Ishikawa (cell line): ENCODE results near the gene FOXD1.

Experiments used
- CEBPB ChIP-seq: IDR thresholded peaks from 2 replicates; pipeline ENCODE4 v1.6.1; 2012
- CREB1 ChIP-seq: IDR thresholded peaks from 2 replicates; pipeline ENCODE4 v1.6.1; 2012; ENCODE audit warnings: low read depth
- EGR1 ChIP-seq: IDR thresholded peaks from 2 replicates; pipeline ENCODE4 v1.6.1; 2012
- EP300 ChIP-seq: IDR thresholded peaks from 2 replicates; pipeline ENCODE4 v1.6.1; 2012; ENCODE audit warnings: borderline replicate concordance
- FOXM1 ChIP-seq: IDR thresholded peaks from 2 replicates; pipeline ENCODE4 v1.6.1; 2012; ENCODE audit warnings: low read depth, borderline replicate concordance
- MAX ChIP-seq: IDR thresholded peaks from 2 replicates; pipeline ENCODE4 v1.6.1; 2012
- NFIC ChIP-seq: IDR thresholded peaks from 2 replicates; pipeline ENCODE4 v1.6.1; 2012
- RAD21 ChIP-seq: IDR thresholded peaks from 2 replicates; pipeline ENCODE4 v1.6.1; 2012; ENCODE audit warnings: low read depth
- REST ChIP-seq: IDR thresholded peaks from 2 replicates; pipeline ENCODE4 v1.6.1; 2012; ENCODE audit warnings: low read depth, mild to moderate bottlenecking
- TAF1 ChIP-seq: IDR thresholded peaks from 2 replicates; pipeline ENCODE4 v1.6.1; 2012; ENCODE audit warnings: low read depth, mild to moderate bottlenecking
- TCF12 ChIP-seq: IDR thresholded peaks from 2 replicates; pipeline ENCODE4 v1.6.1; 2012; ENCODE audit warnings: low read depth
- TEAD4 ChIP-seq: IDR thresholded peaks from 2 replicates; pipeline ENCODE4 v1.6.1; 2012
- USF1 ChIP-seq: IDR thresholded peaks from 2 replicates; pipeline ENCODE4 v1.6.1; 2012
- YY1 ChIP-seq: IDR thresholded peaks from 2 replicates; pipeline ENCODE4 v1.6.1; 2012; ENCODE audit warnings: low read depth
- ZBTB7A ChIP-seq: IDR thresholded peaks from 2 replicates; pipeline ENCODE4 v1.6.1; 2012; ENCODE audit warnings: low read depth

The FOXD1 gene

GRCh38 chr5:73482383-73483136 lies 34.0 kb upstream of the FOXD1 start:
- no peak for TF ChIP-seq TCF12
- no peak for TF ChIP-seq MAX
- no peak for TF ChIP-seq TAF1
- no peak for TF ChIP-seq REST
- no peak for TF ChIP-seq NFIC
- TF ChIP-seq EGR1 = no peak
- no peak for TF ChIP-seq ZBTB7A
- no peak for TF ChIP-seq RAD21
- no peak for TF ChIP-seq TEAD4
- TF ChIP-seq FOXM1 = no peak

GRCh38 chr5:73480500-73480899 lies 31.9 kb upstream of the FOXD1 start:
- no peak for TF ChIP-seq EGR1
- no peak for TF ChIP-seq USF1
- no peak for TF ChIP-seq TCF12
- TF ChIP-seq FOXM1 = no peak
- no peak for TF ChIP-seq RAD21
- TF ChIP-seq REST = no peak
- TF ChIP-seq TAF1 = no peak
- no peak for TF ChIP-seq CREB1
- no peak for TF ChIP-seq YY1
- no peak for TF ChIP-seq EP300
- TF ChIP-seq CEBPB = no peak
- TF ChIP-seq TEAD4 = no peak
- TF ChIP-seq MAX = no peak
- no peak for TF ChIP-seq NFIC
- no peak for TF ChIP-seq ZBTB7A

GRCh38 chr5:73472116-73472515 lies 23.5 kb upstream of the FOXD1 start:
- TF ChIP-seq MAX = no peak
- no peak for TF ChIP-seq EP300
- no peak for TF ChIP-seq NFIC
- TF ChIP-seq RAD21 = no peak
- TF ChIP-seq CEBPB = no peak
- no peak for TF ChIP-seq CREB1

- TF ChIP-seq YY1 (no peak), CEBPB (no peak)
These were observed 23.1 kb upstream of the FOXD1 start for GRCh38 chr5:73471654-73472053.

- no peak for TF ChIP-seq TAF1
- no peak for TF ChIP-seq YY1
- no peak for TF ChIP-seq MAX
- TF ChIP-seq RAD21 = no peak
- TF ChIP-seq USF1 = no peak
- TF ChIP-seq ZBTB7A = no peak
- TF ChIP-seq EGR1 = no peak
- TF ChIP-seq CEBPB = no peak
- TF ChIP-seq CREB1 = no peak
These were observed 21.3 kb upstream of the FOXD1 start for GRCh38 chr5:73469878-73470277.

- TF ChIP-seq ZBTB7A = no peak
- TF ChIP-seq MAX = no peak
- TF ChIP-seq CEBPB = no peak
These were observed 15.6 kb upstream of the FOXD1 start for GRCh38 chr5:73464016-73464745.
